Common myeloid progenitor, CD34-positive (primary cell): Measurements from ENCODE around the gene CUTC.

Experiments
- CTCF ChIA-PET: fragments of 350-600 bp; sonication (Branson Sonifier 250); formaldehyde crosslinking; loops from one replicate; lab custom pipeline; 2021; ENCODE audit warnings: antibody characterized with exemption; lab: Charles Lee
- POLR2A ChIA-PET: fragments of 350-600 bp; sonication (Branson Sonifier 250); formaldehyde crosslinking; loops from one replicate; lab custom pipeline; 2021; ENCODE audit warnings: antibody characterized with exemption; lab: Charles Lee
- DNase-seq, 3 donors: peaks; one replicate each; pipeline versions ENCODE4 v3.0.0 to v3.0.0-alpha.2; 2013
- H3K27ac ChIP-seq, 2 experiments: 1 replicate in 1 of 2; 2 replicates in 1 of 2; pipeline ENCODE4 v1.7.0; 2013; ENCODE audit warnings: inconsistent platforms in 2 of 2, low read length in 2 of 2, mild to moderate bottlenecking in 2 of 2, low read depth in 1 of 2, moderate library complexity in 1 of 2; ENCODE audit not compliant: severe bottlenecking in 2 of 2, insufficient read depth in 1 of 2, poor library complexity in 1 of 2
- H3K27me3 ChIP-seq, 5 experiments: replicated peaks in 2 of 5; 1 replicate in 3 of 5; 2 replicates in 2 of 5; pipeline versions ENCODE4 v1.6.1 to v1.7.0; 2013; ENCODE audit warnings: low read length in 4 of 5, mild to moderate bottlenecking in 2 of 5, moderate library complexity in 2 of 5, inconsistent platforms in 1 of 5; ENCODE audit not compliant: insufficient read depth in 5 of 5, control insufficient read depth in 4 of 5
- H3K36me3 ChIP-seq, 4 experiments: 1 replicate in 2 of 4; 2 replicates in 2 of 4; pipeline versions ENCODE4 v1.6.1 to v1.7.0; 2013; ENCODE audit warnings: low read length in 3 of 4, control low read depth in 1 of 4, mild to moderate bottlenecking in 1 of 4; ENCODE audit not compliant: control insufficient read depth in 4 of 4, insufficient read depth in 4 of 4
- H3K4me1 ChIP-seq, 4 experiments: 1 replicate in 3 of 4; 2 replicates in 1 of 4; pipeline versions ENCODE4 v1.6.1 to v1.7.1; 2013; ENCODE audit warnings: low read length in 3 of 4, mild to moderate bottlenecking in 3 of 4, control low read depth in 1 of 4, inconsistent platforms in 1 of 4, moderate library complexity in 1 of 4; ENCODE audit not compliant: control insufficient read depth in 4 of 4, insufficient read depth in 4 of 4; ENCODE audit errors: control extremely low read depth in 1 of 4
- H3K4me3 ChIP-seq, 7 experiments: 1 replicate in 4 of 7; 2 replicates in 3 of 7; pipeline versions ENCODE4 v1.5.1 to v1.7.0; 2013; ENCODE audit warnings: mild to moderate bottlenecking in 7 of 7, low read length in 6 of 7, moderate library complexity in 6 of 7, inconsistent platforms in 2 of 7, low read depth in 2 of 7, control low read depth in 1 of 7; ENCODE audit not compliant: insufficient read depth in 4 of 7, control insufficient read depth in 1 of 7; ENCODE audit errors: extremely low read depth in 1 of 7
- H3K9me3 ChIP-seq, 5 experiments: 1 replicate in 4 of 5; 2 replicates in 1 of 5; pipeline versions ENCODE4 v1.6.1 to v1.7.1; 2013; ENCODE audit warnings: low read length in 4 of 5, mild to moderate bottlenecking in 2 of 5, inconsistent platforms in 1 of 5, low read depth in 1 of 5, moderate library complexity in 1 of 5; ENCODE audit not compliant: control insufficient read depth in 4 of 5, insufficient read depth in 2 of 5; ENCODE audit errors: control extremely low read depth in 1 of 5
- WGBS: methylation state at CpG from one replicate; pipeline ENCODE4 v1.1.5; 2013; ENCODE audit not compliant: insufficient coverage; 5-methylcytosine and 5-hydroxymethylcytosine counted together

CUTC gene

GRCh38 chr10:99698504-99699080 is 33.4 kb upstream of the CUTC start:
- 92% methylated on average over 8 of the region's 8 CpGs for WGBS
- DNase-seq: peak; percentile 13 to 36 (median 31)

GRCh38 chr10:99700649-99701048 is 31.4 kb upstream of the CUTC start:
- Histone ChIP-seq H3K9me3 (no peaks in the 10 kb centered on the region), H3K36me3 (peaks cover 22 to 68% (median 46%) of the 10 kb centered on the region in 4 experiments), H3K27ac (no peak overlapping the region), H3K4me1 (no peaks in the 10 kb centered on the region), H3K4me3 (no peak overlapping the region), H3K27me3 (no peaks in the 10 kb centered on the region)
- no peak for DNase-seq
- ChIA-PET POLR2A (no interaction called here), CTCF (interaction anchor here (0.6 to 2.8 kb wide), 4 partner anchors 18 to 250 kb away, joined by 3 to 12 read pairs (median 4); no protein-coding TSS in a partner anchor)
- WGBS: 88% methylated on average over 2 of the region's 4 CpGs

More at GRCh38 chr10:99698504-99699080, 33.4 kb upstream of the CUTC start:
- POLR2A ChIA-PET: no interaction called here
- Histone ChIP-seq H3K27me3 (no peaks in the 10 kb centered on the region), H3K4me3 (no peak overlapping the region), H3K9me3 (no peaks in the 10 kb centered on the region), H3K27ac (no peak overlapping the region), H3K36me3 (peaks cover 23 to 53% (median 38%) of the 10 kb centered on the region in 4 experiments), H3K4me1 (no peaks in the 10 kb centered on the region)
- CTCF ChIA-PET: interaction anchor here (0.8 to 2.0 kb wide), 8 partner anchors 11 to 263 kb away, joined by 3 to 8 read pairs (median 4); no protein-coding TSS in a partner anchor

- Histone ChIP-seq H3K4me1 (peaks cover 0 to 21% (median 11%) of the 10 kb centered on the region in 4 experiments), H3K36me3 (peaks cover 2 to 55% (median 25%) of the 10 kb centered on the region in 4 experiments), H3K9me3 (no peaks in the 10 kb centered on the region), H3K4me3 (peak overlapping the region in 1 of 7 experiments; percentile 19), H3K27ac (peak overlapping the region; percentile 55 to 86), H3K27me3 (no peaks in the 10 kb centered on the region)
- CTCF ChIA-PET: interaction anchor here (1.1 to 8.5 kb wide), 9 partner anchors 10 to 272 kb away, joined by 3 to 96 read pairs (median 5); no protein-coding TSS in a partner anchor
- POLR2A ChIA-PET: interaction anchor here (0.5 kb wide), 1 partner anchor 239 kb away, joined by 3 read pairs; no protein-coding TSS in a partner anchor
- no CpG with 5 or more reads among the region's 1 CpG for WGBS
- peak in 2 of 3 donors; percentile 74 to 84 for DNase-seq
Observed at GRCh38 chr10:99708428-99709012, 23.5 kb upstream of the CUTC start.

- Histone ChIP-seq H3K27me3 (no peaks in the 10 kb centered on the region), H3K4me1 (peaks cover 0 to 21% (median 11%) of the 10 kb centered on the region in 4 experiments), H3K9me3 (no peaks in the 10 kb centered on the region), H3K36me3 (peaks cover 0 to 54% (median 23%) of the 10 kb centered on the region in 4 experiments), H3K4me3 (no peak overlapping the region), H3K27ac (peak overlapping the region; percentile 55 to 86)
- ChIA-PET POLR2A (no interaction called here), CTCF (interaction anchor here (1.1 to 8.5 kb wide), 15 partner anchors 11 to 273 kb away, joined by 3 to 96 read pairs (median 5); no protein-coding TSS in a partner anchor)
- DNase-seq: peak in 2 of 3 donors; percentile 60 to 69
- 59% methylated on average over 3 of the region's 4 CpGs for WGBS
Observed at GRCh38 chr10:99709480-99710229, 22.4 kb upstream of the CUTC start.

GRCh38 chr10:99711129-99711719 is 20.8 kb upstream of the CUTC start:
- ChIA-PET POLR2A (no interaction called here), CTCF (interaction anchor here (0.6 to 8.5 kb wide), 30 partner anchors 9 to 319 kb away, joined by 3 to 96 read pairs (median 4); partner anchors contain the start of gene SLC25A28)
- peak; percentile 80 to 92 (median 87) for DNase-seq

GRCh38 chr10:99714446-99714845 is 17.6 kb upstream of the CUTC start:
- DNase-seq: no peak
- ChIA-PET CTCF (interaction anchor here (2.8 to 8.5 kb wide), 3 partner anchors 83 to 278 kb away, joined by 21 to 96 read pairs (median 48); no protein-coding TSS in a partner anchor), POLR2A (no interaction called here)
- WGBS: 88% methylated on average over 5 of the region's 5 CpGs
- peaks cover 0 to 5% (median under 1%) of the 10 kb centered on the region in 4 experiments for H3K4me1 ChIP-seq
- H3K27me3 ChIP-seq: no peaks in the 10 kb centered on the region
- H3K27ac ChIP-seq: no peak overlapping the region
- no peaks in the 10 kb centered on the region for H3K9me3 ChIP-seq
- peaks cover 13 to 65% (median 43%) of the 10 kb centered on the region in 4 experiments for H3K36me3 ChIP-seq
- H3K4me3 ChIP-seq: no peak overlapping the region

More at GRCh38 chr10:99711129-99711719, 20.8 kb upstream of the CUTC start:
- H3K27ac ChIP-seq: no peak overlapping the region
- peaks cover under 1 to 53% (median 24%) of the 10 kb centered on the region in 4 experiments for H3K36me3 ChIP-seq
- no peaks in the 10 kb centered on the region for H3K27me3 ChIP-seq
- no peaks in the 10 kb centered on the region for H3K9me3 ChIP-seq
- H3K4me1 ChIP-seq: peaks cover 0 to 21% (median 11%) of the 10 kb centered on the region in 4 experiments
- no peak overlapping the region for H3K4me3 ChIP-seq
